SH-SY5Y (cell line): Measurements from ENCODE around the gene VPS37C.

Experiments
- GATA2 ChIP-seq: IDR thresholded peaks from 2 replicates; pipeline ENCODE4 v1.6.1; 2011; ENCODE audit warnings: mild to moderate bottlenecking, low read depth, low read length
- GATA3 ChIP-seq: IDR thresholded peaks from 2 replicates; pipeline ENCODE4 v1.6.1; 2011; ENCODE audit warnings: low read depth, mild to moderate bottlenecking, low read length, moderate library complexity

DNA sequence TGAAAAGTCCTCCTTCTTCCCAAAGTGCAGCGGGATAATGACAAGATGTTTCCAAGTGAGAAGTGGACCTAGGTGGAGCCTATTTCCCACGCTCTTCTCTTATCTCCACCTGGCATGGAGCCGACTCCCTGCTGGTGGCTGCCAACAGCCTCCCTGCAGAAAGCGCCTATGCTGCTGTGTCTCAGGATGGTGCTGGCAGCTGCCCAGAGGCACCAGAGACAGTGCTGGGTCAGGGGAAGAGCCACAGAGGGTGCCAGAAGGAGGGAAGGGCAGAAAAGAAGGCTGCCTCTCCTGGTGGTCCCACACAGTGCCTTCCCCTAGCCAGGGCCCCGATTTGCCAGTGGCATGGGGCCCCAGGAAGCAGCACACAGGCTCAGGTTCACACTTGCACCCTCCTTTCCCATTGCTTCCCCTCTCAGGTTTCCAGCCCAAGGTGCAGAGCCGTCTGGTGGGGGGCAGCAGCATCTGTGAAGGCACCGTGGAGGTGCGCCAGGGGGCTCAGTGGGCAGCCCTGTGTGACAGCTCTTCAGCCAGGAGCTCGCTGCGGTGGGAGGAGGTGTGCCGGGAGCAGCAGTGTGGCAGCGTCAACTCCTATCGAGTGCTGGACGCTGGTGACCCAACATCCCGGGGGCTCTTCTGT is 39.9 kb downstream of the VPS37C start:
- TF ChIP-seq GATA2, result peak; percentile 75
- TF ChIP-seq GATA3, result no peak
